GM21526 (cell line): ENCODE results near the gene KDM3A.

Experiments
- ATAC-seq: cut with Tn5 transposase; IDR thresholded peaks from one replicate; pipeline ENCODE4 v1.9.1; 2021; ENCODE audit warnings: moderate library complexity; ENCODE audit not compliant: unreplicated experiment, low FRiP score

The KDM3A gene

GRCh38 chr2:86510436-86510933 lies 69.3 kb downstream of the KDM3A start:
- no peak for ATAC-seq

DNA sequence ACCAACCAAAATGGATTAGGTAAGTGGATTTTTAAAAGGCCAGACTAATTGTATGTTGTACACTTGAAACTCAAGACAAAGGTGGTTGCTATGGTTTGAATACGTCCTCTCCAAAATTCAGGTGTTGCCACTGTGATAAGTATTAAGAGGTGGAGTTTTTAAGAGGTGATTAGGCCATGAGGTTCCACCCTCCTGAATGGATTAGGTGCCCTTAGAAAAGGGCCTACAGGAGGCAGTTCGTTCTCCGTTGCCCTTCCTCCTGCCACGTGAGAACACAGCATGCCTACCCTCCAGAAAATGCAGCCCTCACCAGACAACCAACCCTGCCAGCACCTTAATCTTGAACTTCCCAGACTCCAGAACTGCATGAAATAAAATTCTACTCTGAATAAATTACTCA lies 70.9 kb downstream of the KDM3A start:
- ATAC-seq: no peak

GRCh38 chr2:86512892-86513291 lies 71.7 kb downstream of the KDM3A start:
- no peak for ATAC-seq

DNA sequence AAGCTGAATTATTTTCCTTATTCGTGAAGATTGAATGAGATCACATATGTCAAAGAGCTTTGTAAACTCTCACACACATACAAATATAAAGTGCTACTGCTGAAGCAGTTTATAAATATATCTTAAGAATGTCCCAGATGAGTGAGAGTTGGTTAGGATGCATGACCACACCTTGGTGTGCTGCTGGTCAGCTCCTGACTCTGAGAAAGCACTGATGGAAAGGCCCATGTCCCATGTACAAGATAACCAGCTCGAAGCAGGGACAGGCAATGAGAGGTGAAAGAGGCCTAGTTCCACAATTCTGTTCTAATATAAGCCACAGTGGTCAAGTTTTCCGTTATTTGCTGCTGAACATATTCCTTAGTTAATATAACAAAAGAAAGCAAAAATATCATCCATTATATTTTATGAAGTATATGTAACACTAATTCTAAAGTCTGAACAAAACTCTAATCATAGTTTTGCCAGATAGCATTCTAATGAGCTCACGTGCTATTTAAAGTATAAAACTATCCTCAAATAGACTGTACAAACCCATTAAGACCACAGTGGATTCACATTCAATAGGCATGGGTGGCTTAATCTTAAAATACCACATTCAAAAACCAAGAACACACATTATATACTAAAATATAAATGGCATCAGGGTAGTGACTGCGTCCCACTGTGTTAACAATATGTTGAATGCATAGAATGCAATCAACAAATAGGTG lies 72.9 kb downstream of the KDM3A start:
- ATAC-seq: no peak

DNA sequence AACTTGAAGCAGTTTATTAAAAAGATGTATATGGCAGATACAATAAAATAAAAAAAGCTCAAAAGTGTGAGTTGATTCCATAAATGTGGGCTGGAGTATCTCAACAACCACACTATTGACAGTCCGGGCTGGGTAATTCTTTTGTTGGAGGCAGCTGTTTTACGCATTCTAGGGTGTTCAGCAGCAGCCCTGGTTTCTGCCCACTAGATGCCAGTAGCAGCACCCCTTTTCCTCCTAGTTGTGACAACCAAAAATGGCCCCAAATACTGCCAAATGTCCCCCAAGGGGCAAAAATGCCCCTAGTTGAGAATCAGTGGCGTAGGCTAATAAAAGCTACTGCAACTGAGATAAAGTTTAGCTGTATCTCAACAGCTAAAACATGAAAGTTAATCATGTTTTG lies 77.3 kb downstream of the KDM3A start:
- no peak for ATAC-seq

DNA sequence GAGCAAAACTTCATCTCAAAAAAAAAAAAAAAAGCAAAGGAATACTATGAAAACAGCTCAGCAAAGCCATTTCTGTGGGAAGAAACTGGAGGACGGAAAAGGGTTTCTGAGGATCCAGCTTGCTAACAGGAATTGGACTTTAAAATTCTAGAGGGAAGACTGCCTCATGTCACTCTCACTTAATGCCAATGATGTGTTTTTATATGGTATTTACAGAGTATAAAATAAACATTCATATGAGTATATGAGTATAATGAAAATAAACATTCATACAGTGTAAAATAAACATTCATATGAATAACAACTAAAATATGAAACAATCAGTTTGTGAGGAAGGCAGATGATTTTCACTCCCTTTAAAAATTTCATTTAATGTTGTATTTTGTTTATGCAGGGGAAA lies 78.2 kb downstream of the KDM3A start:
- ATAC-seq: no peak

DNA sequence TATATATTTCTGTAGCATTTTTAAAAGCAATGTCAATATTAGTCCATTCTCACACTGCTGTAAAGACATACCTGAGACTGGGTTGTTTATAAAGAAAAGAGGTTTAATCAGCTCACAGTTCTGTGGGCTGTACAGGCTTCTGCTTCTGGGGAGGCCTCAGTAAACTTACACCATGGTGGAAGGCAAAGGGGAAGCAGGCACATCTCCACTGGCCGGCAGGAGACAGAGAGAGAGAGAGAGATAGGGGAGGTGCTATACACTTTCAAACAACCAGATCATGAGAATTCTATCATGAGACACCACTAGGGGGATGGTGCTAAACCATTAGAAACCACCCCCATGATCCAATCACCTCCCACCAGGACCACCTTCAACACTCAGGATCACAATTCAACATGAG lies 79.0 kb downstream of the KDM3A start:
- ATAC-seq: no peak

DNA sequence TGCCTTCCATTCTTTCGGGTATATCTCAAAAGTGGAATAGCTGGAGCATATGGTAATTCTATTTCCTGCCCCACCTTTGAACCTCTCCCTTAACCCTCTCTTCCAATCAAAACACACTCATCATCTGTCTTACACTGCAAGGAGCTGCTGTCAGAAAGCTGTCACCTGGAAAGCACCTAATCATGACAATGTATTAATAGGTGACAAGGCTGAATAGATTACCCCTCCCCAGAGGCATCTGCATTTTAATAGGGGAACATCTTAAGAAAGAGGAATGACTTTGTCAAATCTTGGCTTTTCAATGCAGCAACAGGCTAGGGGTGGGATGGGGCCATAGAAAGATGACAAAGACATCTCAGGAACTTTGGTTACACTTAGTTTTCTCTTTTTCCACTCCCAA lies 80.8 kb downstream of the KDM3A start:
- ATAC-seq: no peak

DNA sequence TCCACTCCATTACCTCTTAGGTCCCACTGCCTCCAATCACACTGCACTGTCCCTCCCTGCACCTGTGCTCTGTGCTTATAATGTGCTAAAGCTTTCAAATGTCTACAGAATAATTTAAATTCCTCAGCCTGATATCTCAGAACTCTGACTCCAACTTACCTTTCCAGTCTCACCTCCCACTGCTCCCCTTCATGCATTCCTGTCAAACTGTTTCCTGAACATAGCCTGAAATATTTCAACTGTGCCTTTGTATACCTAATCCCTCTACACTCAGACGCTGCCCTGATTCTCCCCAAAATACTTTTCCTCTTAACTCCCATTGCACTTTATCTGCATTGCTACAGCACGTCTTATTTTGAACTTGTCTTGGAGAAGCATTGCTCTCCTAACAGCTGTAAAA lies 81.5 kb downstream of the KDM3A start:
- ATAC-seq: no peak

- ATAC-seq: no peak
These were observed 82.3 kb downstream of the KDM3A start for GRCh38 chr2:86523491-86523890.

DNA sequence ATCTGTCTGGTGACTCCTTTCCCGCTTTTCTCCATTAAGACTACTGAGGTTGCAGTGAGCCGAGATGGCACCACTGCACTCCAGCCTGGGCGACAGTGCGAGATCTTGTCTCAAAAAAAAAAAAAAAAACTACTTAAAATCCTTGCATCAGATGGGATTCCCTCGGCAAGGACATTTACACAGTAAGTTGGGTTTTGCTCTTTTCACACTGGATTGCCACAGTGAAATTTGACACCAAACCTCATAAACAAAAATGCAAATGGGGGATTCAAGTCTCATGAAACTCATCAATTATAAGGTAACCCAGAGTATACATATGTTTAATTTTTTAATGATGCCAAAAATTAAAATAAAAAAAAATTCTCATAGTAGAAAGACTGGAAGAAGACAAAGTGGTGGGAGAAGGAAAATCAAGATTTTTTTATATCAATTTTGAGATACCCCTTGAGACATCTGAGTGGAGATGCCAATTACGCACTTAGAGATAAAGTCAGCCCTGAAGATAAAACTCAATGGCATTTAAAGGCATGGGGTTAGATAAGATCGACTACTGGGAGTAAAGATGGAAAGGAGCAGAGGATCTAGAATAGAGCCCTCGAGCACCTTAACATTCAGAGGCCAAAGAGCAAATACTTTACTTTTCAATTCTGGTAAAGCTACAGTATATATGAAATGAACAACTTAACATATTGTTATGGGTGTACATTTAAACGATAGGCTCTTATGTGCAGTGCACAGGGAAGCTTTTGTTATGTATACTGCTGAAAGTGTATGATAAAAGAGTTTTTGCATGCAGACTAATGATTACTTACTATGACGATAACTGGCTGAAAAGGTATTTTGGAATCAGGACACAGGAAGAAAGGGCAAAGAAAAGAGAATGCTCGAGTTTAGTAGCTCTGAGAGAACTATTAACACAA lies 84.5 kb downstream of the KDM3A start:
- ATAC-seq: no peak

DNA sequence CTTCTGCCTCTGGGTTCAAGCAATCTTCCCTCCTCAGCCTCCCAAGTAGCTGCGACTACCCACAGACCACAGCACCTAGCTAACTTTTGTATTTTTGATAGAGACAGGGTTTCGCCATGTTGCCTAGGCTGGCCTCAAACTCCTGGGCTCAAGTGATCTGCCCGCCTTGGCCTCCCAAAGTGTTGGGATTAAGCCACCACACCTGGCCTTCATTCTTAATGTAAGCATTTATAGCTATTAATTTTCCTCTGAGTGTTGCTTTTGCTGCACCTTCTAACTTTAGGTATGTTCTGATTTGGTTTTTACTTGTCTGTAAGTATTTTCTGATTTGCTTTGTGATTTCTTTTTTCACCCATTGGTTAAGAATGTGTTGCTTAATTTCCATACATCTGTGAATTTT lies 92.4 kb downstream of the KDM3A start:
- ATAC-seq: no peak

DNA sequence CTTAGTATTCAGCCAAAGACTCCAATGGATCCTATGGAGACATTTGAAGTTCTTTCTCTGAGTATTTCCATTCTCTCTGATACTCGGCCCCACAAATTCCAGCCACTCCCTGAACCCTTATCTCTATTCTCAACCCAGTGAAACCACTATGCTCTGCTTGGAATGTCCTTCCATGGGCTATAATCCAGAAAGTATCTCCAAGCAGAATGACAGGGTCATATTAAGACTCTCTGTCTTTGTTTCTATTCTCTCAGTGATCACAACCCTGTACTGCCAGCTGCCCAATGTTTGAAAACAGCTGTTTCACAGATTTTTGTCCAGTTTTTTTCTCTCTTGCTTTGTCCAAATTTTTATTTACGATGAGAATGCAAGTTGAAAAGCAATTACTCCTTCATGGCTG lies 100.2 kb downstream of the KDM3A start:
- ATAC-seq: no peak
